GM20431 (cell line): ENCODE results near the gene TBC1D22A.

Source experiments
- in situ Hi-C: fragments of 300-500 bp; cut with MseI, MboI; formaldehyde crosslinking; loops from one replicate; pipeline ENCODE4 v1.15.0; 2020; ENCODE audit warnings: low sequenced_read_pairs; ENCODE audit not compliant: unreplicated experiment

TBC1D22A gene

GRCh38 chr22:47202819-47203553, 440.5 kb downstream of the TBC1D22A start:
- in situ Hi-C loops, result loop anchor here (25.0 kb wide), 1 partner anchor 1284 kb away; a partner anchor contains a TSS

GRCh38 chr22:47203554-47203991, 441.1 kb downstream of the TBC1D22A start:
- in situ Hi-C loops, result loop anchor here (25.0 kb wide), 1 partner anchor 1284 kb away; a partner anchor contains a TSS

- in situ Hi-C loops, result loop anchor here (25.0 kb wide), 1 partner anchor 1283 kb away; a partner anchor contains a TSS
Measured at GRCh38 chr22:47204002-47204979, 441.8 kb downstream of the TBC1D22A start.

GRCh38 chr22:47205081-47205491, 442.6 kb downstream of the TBC1D22A start:
- in situ Hi-C loops, result loop anchor here (25.0 kb wide), 1 partner anchor 1282 kb away; a partner anchor contains a TSS

- in situ Hi-C loops, result loop anchor here (25.0 kb wide), 1 partner anchor 1282 kb away; a partner anchor contains a TSS
Measured at GRCh38 chr22:47205554-47205953, 443.1 kb downstream of the TBC1D22A start.

GRCh38 chr22:47206164-47206563, 443.7 kb downstream of the TBC1D22A start:
- in situ Hi-C loops, result loop anchor here (25.0 kb wide), 1 partner anchor 1281 kb away; a partner anchor contains a TSS

GRCh38 chr22:47206666-47207218, 444.3 kb downstream of the TBC1D22A start:
- in situ Hi-C loops, result loop anchor here (25.0 kb wide), 1 partner anchor 1281 kb away; a partner anchor contains a TSS

GRCh38 chr22:47207387-47207786, 444.9 kb downstream of the TBC1D22A start:
- in situ Hi-C loops, result loop anchor here (25.0 kb wide), 1 partner anchor 1280 kb away; a partner anchor contains a TSS

GRCh38 chr22:47207846-47208554, 445.6 kb downstream of the TBC1D22A start:
- in situ Hi-C loops, result loop anchor here (25.0 kb wide), 1 partner anchor 1279 kb away; a partner anchor contains a TSS

GRCh38 chr22:47208630-47209029, 446.2 kb downstream of the TBC1D22A start:
- in situ Hi-C loops, result loop anchor here (25.0 kb wide), 1 partner anchor 1279 kb away; a partner anchor contains a TSS

GRCh38 chr22:47209040-47209514, 446.6 kb downstream of the TBC1D22A start:
- in situ Hi-C loops, result loop anchor here (25.0 kb wide), 1 partner anchor 1278 kb away; a partner anchor contains a TSS

GRCh38 chr22:47209547-47210023, 447.1 kb downstream of the TBC1D22A start:
- in situ Hi-C loops, result loop anchor here (25.0 kb wide), 1 partner anchor 1278 kb away; a partner anchor contains a TSS

- in situ Hi-C loops, result loop anchor here (25.0 kb wide), 1 partner anchor 1277 kb away; a partner anchor contains a TSS
Measured at GRCh38 chr22:47210112-47210657, 447.7 kb downstream of the TBC1D22A start.

- in situ Hi-C loops, result loop anchor here (25.0 kb wide), 1 partner anchor 1277 kb away; a partner anchor contains a TSS
Measured at GRCh38 chr22:47210686-47211085, 448.2 kb downstream of the TBC1D22A start.

- in situ Hi-C loops, result loop anchor here (25.0 kb wide), 1 partner anchor 1274 kb away; a partner anchor contains a TSS
Measured at GRCh38 chr22:47213571-47214230, 451.3 kb downstream of the TBC1D22A start.

GRCh38 chr22:47215851-47216250, 453.4 kb downstream of the TBC1D22A start:
- in situ Hi-C loops, result loop anchor here (25.0 kb wide), 1 partner anchor 1271 kb away; a partner anchor contains a TSS

- in situ Hi-C loops, result loop anchor here (25.0 kb wide), 1 partner anchor 1269 kb away; a partner anchor contains a TSS
Measured at GRCh38 chr22:47218671-47219070, 456.2 kb downstream of the TBC1D22A start.

GRCh38 chr22:47219789-47220188, 457.3 kb downstream of the TBC1D22A start:
- in situ Hi-C loops, result loop anchor here (25.0 kb wide), 1 partner anchor 1268 kb away; a partner anchor contains a TSS
